Stimulated activated naive CD4-positive, alpha-beta T cell treated with Interleukin-2 at 50 U/mL for 16 hours (primary cell): Measurements from ENCODE around the gene XAB2.
"Not testable (repeated sequence)": the region's sequence is repeated elsewhere in the genome, so short reads cannot be mapped to it uniquely, and the experiment has no call there.

Experiments
- DNase-seq: peaks from one replicate; lab custom pipeline; 2025; lab: John Stamatoyannopoulos, UW

XAB2 gene

DNA sequence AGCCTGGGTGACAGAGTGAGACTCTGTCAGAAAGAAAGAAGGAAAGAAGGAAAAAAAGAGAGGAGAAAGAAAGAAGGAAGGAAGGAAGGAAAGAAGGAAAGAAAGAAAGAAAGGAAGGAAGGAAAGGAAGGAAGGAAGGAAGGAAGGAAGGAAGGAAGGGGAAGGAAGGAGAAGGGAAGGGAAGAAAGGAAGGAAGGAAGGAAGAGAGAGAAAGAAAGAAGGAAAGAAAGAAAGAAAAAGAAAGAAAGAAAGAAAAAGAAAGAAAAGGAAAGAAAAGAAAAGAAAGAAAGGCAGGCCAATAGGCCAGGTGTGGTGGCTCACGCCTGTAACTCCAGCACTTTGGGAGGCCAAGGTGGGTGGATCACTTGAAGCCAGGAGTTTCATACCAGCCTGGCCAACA lies 51.9 kb downstream of the XAB2 start:
- not testable (repeated sequence) for DNase-seq

- no peak for DNase-seq
Measured at GRCh38 chr19:7575434-7576040, 53.8 kb downstream of the XAB2 start.

DNA sequence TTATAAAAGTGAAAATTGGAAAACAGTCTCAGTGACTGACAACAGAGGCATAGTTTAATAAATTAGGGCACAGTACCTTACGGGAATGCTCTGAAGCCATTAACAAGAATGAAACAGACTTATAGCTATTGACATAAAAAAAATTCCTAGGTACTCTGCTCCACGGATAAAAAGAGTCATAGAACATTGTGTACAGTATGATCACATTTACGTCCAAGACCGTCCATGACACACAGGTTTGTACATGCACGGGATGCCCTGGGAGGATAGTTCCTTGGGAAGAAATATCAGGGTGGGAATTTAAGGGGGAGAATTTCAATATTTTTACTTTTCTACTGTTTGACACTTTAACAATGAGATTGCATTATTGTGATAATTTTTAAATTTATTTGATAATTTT lies 58.6 kb downstream of the XAB2 start:
- DNase-seq = no peak
